H9 (cell line): ENCODE results near the gene HOXA7. TPM values are rescaled to one million over a fixed set of nuclear protein-coding genes. Genes with fewer than 3 reads are reported as not detected.
A peak's percentile ranks its signal among the peaks of the same experiment; 100 is the strongest.

Experiments used
- DNase-seq: peaks from one replicate; pipeline ENCODE4 v3.0.0-alpha.2; 2017
- H2AFZ ChIP-seq: one replicate; pipeline ENCODE4 v1.6.1; 2013; ENCODE audit warnings: mild to moderate bottlenecking, low read length, control low read depth, moderate library complexity
- H2AK5ac ChIP-seq: 2 replicates; pipeline ENCODE4 v1.6.1; 2013; ENCODE audit warnings: low read length, control low read depth, mixed read lengths; ENCODE audit not compliant: insufficient read length
- H2BK120ac ChIP-seq: one replicate; pipeline ENCODE4 v1.6.1; 2013; ENCODE audit warnings: low read depth, mild to moderate bottlenecking, low read length, control low read depth, inconsistent platforms; ENCODE audit not compliant: poor library complexity, severe bottlenecking
- H2BK12ac ChIP-seq: 2 replicates; pipeline ENCODE4 v1.6.1; 2013; ENCODE audit warnings: low read length, control low read depth, mixed read lengths, low read depth; ENCODE audit not compliant: insufficient read length
- H2BK15ac ChIP-seq: 2 replicates; pipeline ENCODE4 v1.6.1; 2013; ENCODE audit warnings: low read depth, low read length, control low read depth
- H2BK20ac ChIP-seq: one replicate; pipeline ENCODE4 v1.6.1; 2013; ENCODE audit warnings: low read depth, mild to moderate bottlenecking, low read length, control low read depth, inconsistent platforms; ENCODE audit not compliant: poor library complexity, severe bottlenecking
- H2BK5ac ChIP-seq: 2 replicates; pipeline ENCODE4 v1.6.1; 2013; ENCODE audit warnings: low read length, control low read depth, mixed read lengths; ENCODE audit not compliant: insufficient read length
- H3K14ac ChIP-seq: 2 replicates; pipeline ENCODE4 v1.6.1; 2013; ENCODE audit warnings: low read length, control low read depth; ENCODE audit not compliant: insufficient read depth
- H3K18ac ChIP-seq: 2 replicates; pipeline ENCODE4 v1.6.1; 2013; ENCODE audit warnings: low read depth, mild to moderate bottlenecking, mixed read lengths, low read length, control low read depth; ENCODE audit not compliant: insufficient read length
- H3K23ac ChIP-seq: 2 replicates; pipeline ENCODE4 v1.6.1; 2013; ENCODE audit warnings: low read length, control low read depth, mixed read lengths, low read depth; ENCODE audit not compliant: insufficient read length
- H3K23me2 ChIP-seq: 2 replicates; pipeline ENCODE4 v1.6.1; 2013; ENCODE audit warnings: low read depth, mild to moderate bottlenecking, mixed read lengths, low read length, control low read depth; ENCODE audit not compliant: insufficient read length, poor library complexity, severe bottlenecking
- H3K27ac ChIP-seq: 2 replicates; pipeline ENCODE4 v1.5.1; 2013; ENCODE audit warnings: low read length, control low read depth, mixed read lengths, low read depth; ENCODE audit not compliant: insufficient read length
- H3K27me3 ChIP-seq: 2 replicates; pipeline ENCODE4 v1.6.1; 2013; ENCODE audit warnings: low read length, control low read depth, inconsistent platforms; ENCODE audit not compliant: insufficient read depth
- H3K4ac ChIP-seq: 2 replicates; pipeline ENCODE4 v1.6.1; 2013; ENCODE audit warnings: low read depth, mild to moderate bottlenecking, control low read depth, inconsistent platforms, low read length, moderate library complexity
- H3K4me1 ChIP-seq: 2 replicates; pipeline ENCODE4 v1.6.1; 2013; ENCODE audit warnings: low read length, control low read depth, inconsistent platforms; ENCODE audit not compliant: insufficient read depth
- H3K4me2 ChIP-seq: 2 replicates; pipeline ENCODE4 v1.6.1; 2013; ENCODE audit warnings: low read length, control low read depth, mixed read lengths; ENCODE audit not compliant: insufficient read length, insufficient read depth
- H3K56ac ChIP-seq: 2 replicates; pipeline ENCODE4 v1.6.1; 2013; ENCODE audit warnings: low read depth, mild to moderate bottlenecking, mixed read lengths, low read length, control low read depth; ENCODE audit not compliant: insufficient read length
- H3K79me1 ChIP-seq: 2 replicates; pipeline ENCODE4 v1.6.1; 2013; ENCODE audit warnings: low read depth, mild to moderate bottlenecking, moderate library complexity, low read length, control low read depth, inconsistent platforms; ENCODE audit not compliant: insufficient read depth, poor library complexity, severe bottlenecking
- H3K79me2 ChIP-seq: 2 replicates; pipeline ENCODE4 v1.6.1; 2013; ENCODE audit warnings: low read length, control low read depth, inconsistent platforms; ENCODE audit not compliant: insufficient read depth
- H3K9ac ChIP-seq: 2 replicates; pipeline ENCODE4 v1.6.1; 2013; ENCODE audit warnings: low read length, control low read depth, mixed read lengths; ENCODE audit not compliant: insufficient read length; ENCODE audit errors: extremely low read depth
- H3K9me3 ChIP-seq: one replicate; pipeline ENCODE4 v1.6.1; 2013; ENCODE audit warnings: low read depth, low read length, inconsistent platforms; ENCODE audit not compliant: control insufficient read depth
- H3T11ph ChIP-seq: one replicate; pipeline ENCODE4 v1.6.1; 2013; ENCODE audit warnings: mild to moderate bottlenecking, low read length, control low read depth, inconsistent platforms
- H4K20me1 ChIP-seq: one replicate; pipeline ENCODE4 v1.6.1; 2013; ENCODE audit not compliant: control insufficient read depth, insufficient read length, insufficient read depth
- H4K5ac ChIP-seq: 2 replicates; pipeline ENCODE4 v1.6.1; 2013; ENCODE audit warnings: low read depth, mild to moderate bottlenecking, mixed read lengths, low read length, control low read depth; ENCODE audit not compliant: insufficient read length
- H4K8ac ChIP-seq: replicated peaks from 2 replicates; pipeline ENCODE4 v1.6.1; 2013; ENCODE audit warnings: low read length, control low read depth, mixed read lengths, low read depth; ENCODE audit not compliant: insufficient read length
- H4K91ac ChIP-seq: 2 replicates; pipeline ENCODE4 v1.6.1; 2013; ENCODE audit warnings: low read depth, mild to moderate bottlenecking, moderate library complexity, mixed read lengths, low read length, control low read depth; ENCODE audit not compliant: insufficient read length
- H3K27ac Mint-ChIP-seq, 3 experiments: 2 replicates in 2 of 3; 3 replicates in 1 of 3; pipeline ENCODE4 v1.8.0; 2020 to 2021; ENCODE audit warnings: mixed read lengths in 3 of 3, mild to moderate bottlenecking in 1 of 3, moderate library complexity in 1 of 3
- H3K27me3 Mint-ChIP-seq: 2 replicates; pipeline ENCODE4 v1.8.0; 2021; ENCODE audit warnings: low read depth, mild to moderate bottlenecking, moderate library complexity, mixed read lengths
- H3K36me3 Mint-ChIP-seq, 3 experiments: 2 replicates in 2 of 3; 3 replicates in 1 of 3; pipeline ENCODE4 v1.8.0; 2020 to 2021; ENCODE audit warnings: low read depth in 3 of 3, mixed read lengths in 3 of 3; ENCODE audit not compliant: insufficient read depth in 1 of 3
- H3K4me1 Mint-ChIP-seq, 2 experiments: 2 replicates each; pipeline ENCODE4 v1.8.0; 2020; ENCODE audit warnings: mixed read lengths in 2 of 2
- H3K4me3 Mint-ChIP-seq, 2 experiments: 2 replicates in 1 of 2; 3 replicates in 1 of 2; pipeline ENCODE4 v1.8.0; 2020 to 2021; ENCODE audit warnings: mild to moderate bottlenecking in 2 of 2, mixed read lengths in 2 of 2, moderate library complexity in 1 of 2
- H3K9me3 Mint-ChIP-seq, 2 experiments: 2 replicates in 1 of 2; 3 replicates in 1 of 2; pipeline ENCODE4 v1.8.0; 2020; ENCODE audit warnings: mild to moderate bottlenecking in 2 of 2, mixed read lengths in 2 of 2, moderate library complexity in 1 of 2
- CTCF ChIP-seq: fragments of 200-600 bp; sonication (generic); conservative IDR thresholded peaks from 3 replicates; pipeline ENCODE4 v1.8.0; 2021; ENCODE audit warnings: antibody characterized with exemption, mild to moderate bottlenecking
- WGBS: extraction: QIAGEN DNeasy Blood & Tissue Kit; methylation state at CpG from one replicate; pipeline ENCODE4 v1.1.7; 2013; ENCODE audit warnings: missing lambda C conversion rate, low lambda C conversion rate, mixed read lengths; ENCODE audit not compliant: insufficient read length; ENCODE audit errors: extremely low coverage; 5-methylcytosine and 5-hydroxymethylcytosine counted together
- total RNA-seq: library from RNA; stranded (reverse); gene quantifications from 2 replicates; pipeline ENCODE4 v1.2.1, GENCODE V29; 2021

Gene HOXA7
- total RNA-seq, 1 experiment from 2014 or later = not detected

GRCh38 chr7:27112955-27113949, 43.2 kb downstream of the HOXA7 start:
- no peak overlapping the region for H3K56ac ChIP-seq
- no peak overlapping the region for H3K27ac Mint-ChIP-seq
- no peak overlapping the region for H2BK5ac ChIP-seq
- no peak overlapping the region for H2BK20ac ChIP-seq
- peak overlapping the region; percentile 44 for H3K4me2 ChIP-seq
- no peak overlapping the region for H2BK120ac ChIP-seq
- H4K8ac ChIP-seq = no peak overlapping the region
- H4K20me1 ChIP-seq = peaks cover 2% of the 10 kb centered on the region
- H3K14ac ChIP-seq = no peak overlapping the region
- no CpG with 5 or more reads among the region's 57 CpGs for WGBS
- no peak overlapping the region for H4K91ac ChIP-seq
- peak overlapping the region in 1 of 2 experiments; percentile 73; a peak in 3 of 5 replicates for H3K4me3 Mint-ChIP-seq
- no peaks in the 10 kb centered on the region for H3K79me2 ChIP-seq
- no peak overlapping the region for H3T11ph ChIP-seq
- no peaks in the 10 kb centered on the region for H3K79me1 ChIP-seq
- H3K23me2 ChIP-seq = peaks cover 3% of the 10 kb centered on the region
- no peak for TF ChIP-seq CTCF
- no peak overlapping the region for H2BK15ac ChIP-seq
- no peaks in the 10 kb centered on the region for H3K4me1 ChIP-seq
- H2BK12ac ChIP-seq = no peak overlapping the region
- peaks cover 98% of the 10 kb centered on the region for H3K27me3 Mint-ChIP-seq
- H3K9me3 ChIP-seq = no peaks in the 10 kb centered on the region
- peaks cover 96% of the 10 kb centered on the region for H3K27me3 ChIP-seq
- no peak overlapping the region for H3K18ac ChIP-seq
- no peaks in the 10 kb centered on the region; a peak in 1 of 7 replicates for H3K36me3 Mint-ChIP-seq
- no peak overlapping the region for H4K5ac ChIP-seq
- peak; percentile 76 for DNase-seq
- H3K4me1 Mint-ChIP-seq = peaks cover 10 to 22% of the 10 kb centered on the region in 2 experiments
- H3K23ac ChIP-seq = no peak overlapping the region
- H2AK5ac ChIP-seq = no peak overlapping the region
- no peak overlapping the region for H3K27ac ChIP-seq
- no peaks in the 10 kb centered on the region; a peak in 3 of 5 replicates for H3K9me3 Mint-ChIP-seq
- H3K9ac ChIP-seq = no peak overlapping the region
- no peak overlapping the region for H2AFZ ChIP-seq
- no peak overlapping the region for H3K4ac ChIP-seq
